GM20000 (cell line): ENCODE measurements around the gene ANKS6.

Source experiments
- DNase-seq: peaks from one replicate; pipeline ENCODE4 v3.0.0; 2012; ENCODE audit warnings: low spot score
- CTCF ChIP-seq: IDR thresholded peaks from 2 replicates; pipeline ENCODE4 v1.5.1; 2012; ENCODE audit warnings: mild to moderate bottlenecking, control low read depth; ENCODE audit errors: extremely low read depth, missing control alignments

ANKS6 gene

GRCh38 chr9:98727428-98727827, 68.9 kb downstream of the ANKS6 start:
- DNase-seq, result no peak
- TF ChIP-seq CTCF, result no peak

GRCh38 chr9:98726735-98727134, 69.6 kb downstream of the ANKS6 start:
- TF ChIP-seq CTCF, result no peak
- no peak for DNase-seq

GRCh38 chr9:98724810-98725530, 71.4 kb downstream of the ANKS6 start:
- no peak for DNase-seq

GRCh38 chr9:98721643-98722042, 74.7 kb downstream of the ANKS6 start:
- no peak for DNase-seq
- TF ChIP-seq CTCF, result no peak

More at GRCh38 chr9:98724810-98725530, 71.4 kb downstream of the ANKS6 start:
- no peak for TF ChIP-seq CTCF

- no peak for DNase-seq
Measured at GRCh38 chr9:98720402-98720801, 76.0 kb downstream of the ANKS6 start.

GRCh38 chr9:98719055-98719454, 77.3 kb downstream of the ANKS6 start:
- no peak for DNase-seq
- no peak for TF ChIP-seq CTCF

More at GRCh38 chr9:98720402-98720801, 76.0 kb downstream of the ANKS6 start:
- TF ChIP-seq CTCF, result no peak

GRCh38 chr9:98714833-98715232, 81.5 kb downstream of the ANKS6 start:
- no peak for TF ChIP-seq CTCF
- DNase-seq, result no peak
